Astrocyte of the cerebellum (primary cell): ENCODE measurements around the gene OPCML.

Source experiments
- DNase-seq: peaks from one replicate; pipeline ENCODE4 v3.0.0-alpha.2; 2011; ENCODE audit warnings: low read depth
- H3K4me3 ChIP-seq: 2 replicates; pipeline ENCODE4 v1.5.1; 2011; ENCODE audit warnings: mild to moderate bottlenecking, low read depth, low read length, moderate library complexity
- in situ Hi-C: cut with HindIII; loops from 2 replicates; pipeline ENCODE4 v1.10.0; 2017; ENCODE audit warnings: low sequenced_read_pairs
- TF ChIP-seq, protein P1 (sequence below): IDR thresholded peaks from 2 replicates; pipeline ENCODE4 v1.5.1; 2012; ENCODE audit warnings: low read length, low read depth, moderate library complexity, mild to moderate bottlenecking; ENCODE audit errors: missing control alignments

OPCML gene

DNA sequence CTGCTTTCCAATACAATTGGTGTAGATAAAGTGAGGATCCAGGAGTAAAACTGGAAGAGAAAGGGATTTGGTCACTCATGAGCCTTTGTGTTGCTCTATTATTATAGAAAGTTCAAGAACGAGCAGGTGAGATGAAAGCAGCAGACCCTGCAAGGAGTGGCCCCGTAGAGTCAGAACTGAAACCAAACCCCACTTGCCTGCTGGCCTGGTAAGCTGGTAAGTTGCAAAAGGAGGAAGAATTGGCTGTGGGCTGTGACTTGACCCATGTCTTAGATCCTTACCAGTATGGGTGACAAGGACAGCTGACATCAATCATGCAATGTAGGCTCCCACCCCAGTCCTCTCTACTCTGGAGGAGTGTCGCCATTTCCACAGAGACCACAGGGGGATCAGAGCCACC, 201.3 kb downstream of the OPCML start:
- no peak for DNase-seq
- in situ Hi-C loops: no loop called here
- H3K4me3 ChIP-seq: no peak overlapping the region
- TF ChIP-seq, protein P1, sequence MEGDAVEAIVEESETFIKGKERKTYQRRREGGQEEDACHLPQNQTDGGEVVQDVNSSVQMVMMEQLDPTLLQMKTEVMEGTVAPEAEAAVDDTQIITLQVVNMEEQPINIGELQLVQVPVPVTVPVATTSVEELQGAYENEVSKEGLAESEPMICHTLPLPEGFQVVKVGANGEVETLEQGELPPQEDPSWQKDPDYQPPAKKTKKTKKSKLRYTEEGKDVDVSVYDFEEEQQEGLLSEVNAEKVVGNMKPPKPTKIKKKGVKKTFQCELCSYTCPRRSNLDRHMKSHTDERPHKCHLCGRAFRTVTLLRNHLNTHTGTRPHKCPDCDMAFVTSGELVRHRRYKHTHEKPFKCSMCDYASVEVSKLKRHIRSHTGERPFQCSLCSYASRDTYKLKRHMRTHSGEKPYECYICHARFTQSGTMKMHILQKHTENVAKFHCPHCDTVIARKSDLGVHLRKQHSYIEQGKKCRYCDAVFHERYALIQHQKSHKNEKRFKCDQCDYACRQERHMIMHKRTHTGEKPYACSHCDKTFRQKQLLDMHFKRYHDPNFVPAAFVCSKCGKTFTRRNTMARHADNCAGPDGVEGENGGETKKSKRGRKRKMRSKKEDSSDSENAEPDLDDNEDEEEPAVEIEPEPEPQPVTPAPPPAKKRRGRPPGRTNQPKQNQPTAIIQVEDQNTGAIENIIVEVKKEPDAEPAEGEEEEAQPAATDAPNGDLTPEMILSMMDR: no peak

DNA sequence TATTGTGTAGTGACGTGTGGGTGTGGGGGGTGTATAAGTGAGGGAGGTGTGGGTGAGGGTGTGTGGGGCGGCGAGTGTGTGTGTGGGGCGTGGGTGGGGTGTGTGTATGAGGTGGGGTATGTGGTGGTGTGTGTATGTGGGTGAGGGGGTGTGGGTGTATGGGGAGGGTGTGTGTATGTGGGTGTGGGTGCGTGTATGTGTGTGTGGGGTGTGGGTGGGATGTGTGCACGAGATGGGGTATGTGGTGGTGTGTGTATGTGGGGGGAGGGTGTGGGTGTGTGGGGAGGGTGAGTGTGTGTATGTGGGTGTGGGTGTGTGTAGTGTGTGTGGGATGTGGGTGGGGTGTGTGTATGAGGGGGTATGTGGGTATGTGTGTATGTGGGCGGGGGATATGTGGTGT, 205.5 kb downstream of the OPCML start:
- no peak overlapping the region for H3K4me3 ChIP-seq
- in situ Hi-C loops: no loop called here
- no peak for DNase-seq
- TF ChIP-seq, protein P1: no peak

DNA sequence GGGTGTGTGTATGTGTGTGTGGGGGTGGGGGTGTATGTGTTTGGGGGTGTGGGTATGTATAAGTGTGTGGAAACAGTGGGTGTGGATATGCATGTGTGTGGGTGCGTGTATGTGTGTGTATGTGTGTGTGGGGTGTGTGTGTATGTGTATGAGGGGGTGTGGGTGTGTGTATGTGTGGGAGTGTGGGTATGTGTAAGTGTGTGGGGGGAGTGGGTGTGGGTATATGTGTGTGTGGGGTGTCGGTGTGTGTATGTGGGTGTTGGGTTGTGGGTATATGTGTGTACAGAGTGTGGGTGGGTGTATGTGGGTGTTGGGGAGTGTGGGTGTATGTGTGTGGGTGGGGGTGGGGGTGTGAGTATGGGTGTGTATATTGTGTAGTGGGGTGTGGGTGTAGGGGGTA, 206.0 kb downstream of the OPCML start:
- TF ChIP-seq, protein P1: no peak
- in situ Hi-C loops: no loop called here
- no peak for DNase-seq
- no peak overlapping the region for H3K4me3 ChIP-seq

DNA sequence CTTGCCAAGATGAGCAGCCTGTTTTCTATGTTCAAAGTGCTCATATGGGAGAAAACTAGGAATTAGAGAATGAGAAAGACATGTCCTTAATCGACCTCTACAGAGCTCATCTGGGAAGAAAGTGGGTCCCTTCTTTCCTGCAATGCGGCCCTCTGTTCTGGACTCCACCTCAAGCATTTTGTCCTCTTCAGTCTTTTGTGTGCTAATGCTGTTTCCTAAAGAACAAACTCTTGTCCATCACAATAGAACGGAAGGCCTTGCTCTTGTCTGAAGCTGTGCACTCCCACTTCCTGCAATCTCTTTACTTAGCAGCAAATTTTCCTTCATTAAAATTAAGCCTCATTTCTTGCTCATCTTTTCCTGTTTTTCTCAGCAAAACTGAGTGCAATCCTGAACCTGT, 206.6 kb downstream of the OPCML start:
- TF ChIP-seq, protein P1: no peak
- H3K4me3 ChIP-seq: no peak overlapping the region
- no peak for DNase-seq
- in situ Hi-C loops: no loop called here

DNA sequence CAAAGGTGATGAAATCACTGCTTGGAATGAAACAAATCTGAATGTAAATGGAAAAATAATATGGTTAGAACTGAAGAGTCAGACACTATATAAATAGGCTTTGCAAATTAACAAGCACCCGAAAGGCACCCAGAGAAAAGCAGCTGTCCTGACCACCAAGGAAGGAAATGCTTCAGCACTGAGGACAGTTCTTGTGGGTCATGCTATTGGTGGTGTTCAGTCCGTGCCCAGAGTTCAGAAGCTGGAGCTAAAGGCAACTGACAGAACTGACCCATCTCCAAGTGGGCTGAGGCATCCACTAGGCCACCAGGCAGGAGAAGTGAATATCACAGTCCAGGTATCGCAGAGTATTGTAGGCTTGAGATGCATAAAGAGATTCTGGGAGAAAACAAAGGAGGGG, 208.9 kb downstream of the OPCML start:
- TF ChIP-seq, protein P1: no peak
- H3K4me3 ChIP-seq: no peak overlapping the region
- no peak for DNase-seq
- in situ Hi-C loops: no loop called here

DNA sequence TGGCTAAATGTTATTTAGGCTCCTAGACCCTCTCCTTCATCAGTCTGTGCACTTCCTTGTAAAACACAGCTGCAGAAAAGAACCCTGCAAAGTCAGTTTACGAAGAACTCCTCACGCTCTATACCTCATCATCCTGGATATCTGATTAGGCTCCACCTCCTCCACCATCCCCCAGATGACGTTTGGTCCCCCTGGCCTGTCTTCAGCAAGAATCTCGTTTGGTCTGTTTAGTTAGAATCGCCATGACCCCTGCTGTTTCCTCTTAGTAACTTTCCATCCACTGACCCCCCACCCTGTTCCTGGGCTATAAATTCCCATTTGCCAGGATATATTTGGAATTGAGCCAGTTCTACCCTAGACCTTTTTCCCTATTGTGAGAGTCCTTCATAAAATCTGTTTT, 214.1 kb downstream of the OPCML start:
- TF ChIP-seq, protein P1: no peak
- no peak overlapping the region for H3K4me3 ChIP-seq
- in situ Hi-C loops: no loop called here
- DNase-seq: no peak

DNA sequence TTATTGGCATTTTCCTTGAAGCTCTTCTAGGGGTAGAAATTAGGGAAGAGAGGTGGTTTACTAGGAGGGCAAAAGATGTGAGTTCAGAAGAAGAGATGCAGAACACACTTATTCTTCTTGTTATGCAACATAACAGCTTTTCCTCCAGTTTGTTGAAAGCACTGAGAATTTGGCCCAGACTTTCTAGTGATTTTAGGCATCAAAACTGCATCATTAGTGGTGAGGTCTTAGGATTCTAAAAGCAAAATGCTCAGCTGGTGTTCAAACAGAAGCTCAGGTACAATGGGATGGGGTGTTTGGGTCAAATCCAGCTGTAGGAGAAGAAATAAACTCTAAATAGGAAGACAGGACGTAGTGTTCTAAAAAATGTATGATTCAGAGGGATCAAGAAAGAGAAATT, 221.1 kb downstream of the OPCML start:
- in situ Hi-C loops: no loop called here
- H3K4me3 ChIP-seq: no peak overlapping the region
- TF ChIP-seq, protein P1: no peak
- no peak for DNase-seq
